HuH-7.5 (cell line): ENCODE data around the gene CTAGE1.
A peak's percentile ranks its signal among the peaks of the same experiment; 100 is the strongest.
"Not testable (repeated sequence)": the region's sequence is repeated elsewhere in the genome, so short reads cannot be mapped to it uniquely, and the experiment has no call there.

Experiments used
- DNase-seq: peaks from one replicate; pipeline ENCODE4 v3.0.0; 2011; ENCODE audit warnings: low spot score

CTAGE1 gene

GRCh38 chr18:22417496-22418188 is at the start of gene CTAGE1:
CTAGE1 (minus strand) TSS chr18:22417915; CDS start chr18:22417811, 104 bp downstream.
- no peak for DNase-seq

GRCh38 chr18:22466608-22467395 is 49.1 kb upstream of the CTAGE1 start:
- DNase-seq = no peak

- peak; percentile 42 for DNase-seq
Observed at GRCh38 chr18:22465859-22466457, 48.2 kb upstream of the CTAGE1 start.

DNA sequence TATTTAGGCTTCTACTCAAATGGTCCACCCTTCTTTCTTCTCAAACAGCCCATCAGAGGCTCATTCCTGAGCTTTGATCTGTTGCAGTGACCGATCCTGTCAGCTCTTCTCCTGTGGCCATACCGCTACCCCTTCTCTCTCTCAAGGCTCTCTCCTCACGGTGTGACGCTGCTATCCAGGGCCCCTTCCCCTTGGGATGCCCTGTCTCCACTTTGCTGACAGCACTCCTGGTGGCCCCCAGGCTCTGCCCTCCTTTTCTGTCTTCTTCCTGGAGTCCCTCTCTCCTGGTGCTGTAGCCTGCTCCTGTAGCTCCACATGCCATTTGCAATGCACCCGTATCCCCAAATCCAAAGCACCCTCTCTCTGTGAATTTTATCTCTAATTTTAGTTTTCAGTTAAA is 45.4 kb upstream of the CTAGE1 start:
- DNase-seq = no peak

DNA sequence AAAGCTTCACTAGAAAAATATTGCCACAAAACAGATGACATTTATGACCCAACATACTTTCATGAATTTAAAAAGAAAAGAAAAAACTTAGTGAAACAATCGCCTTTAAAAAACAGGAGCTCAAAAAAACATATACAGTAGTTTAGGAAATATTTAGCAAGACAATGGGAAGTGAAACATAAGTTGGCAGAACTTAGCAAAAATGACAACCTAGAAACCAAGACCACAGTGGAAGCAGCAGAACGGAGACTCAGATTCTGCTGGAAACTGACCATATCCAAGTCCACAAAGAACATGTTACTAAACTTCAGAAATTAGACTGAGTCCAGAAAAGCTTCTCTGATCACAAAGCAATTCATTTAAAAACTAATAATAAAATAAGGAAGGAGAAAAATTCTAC is 41.8 kb upstream of the CTAGE1 start:
- no peak for DNase-seq

DNA sequence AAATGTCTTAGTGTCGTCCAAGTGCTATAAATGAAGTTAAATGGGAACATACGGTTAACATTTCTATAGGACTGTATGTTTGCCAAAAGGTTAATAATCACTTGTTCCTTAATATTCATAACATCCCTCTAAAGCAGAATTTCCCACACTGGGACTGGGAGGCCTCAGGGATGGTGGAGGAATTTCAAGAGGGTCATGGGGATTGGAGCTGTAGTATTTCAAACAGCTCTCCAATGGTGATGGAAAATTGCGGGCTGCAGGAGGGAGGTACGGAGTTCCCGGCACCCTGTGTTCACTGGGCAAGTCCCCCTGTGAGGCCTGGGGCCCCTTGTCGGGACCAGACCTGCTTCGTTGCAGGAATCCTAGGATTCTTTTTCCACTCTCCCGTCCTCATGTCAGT is 39.8 kb upstream of the CTAGE1 start:
- no peak for DNase-seq

GRCh38 chr18:22456547-22456946 is 38.8 kb upstream of the CTAGE1 start:
- no peak for DNase-seq

DNA sequence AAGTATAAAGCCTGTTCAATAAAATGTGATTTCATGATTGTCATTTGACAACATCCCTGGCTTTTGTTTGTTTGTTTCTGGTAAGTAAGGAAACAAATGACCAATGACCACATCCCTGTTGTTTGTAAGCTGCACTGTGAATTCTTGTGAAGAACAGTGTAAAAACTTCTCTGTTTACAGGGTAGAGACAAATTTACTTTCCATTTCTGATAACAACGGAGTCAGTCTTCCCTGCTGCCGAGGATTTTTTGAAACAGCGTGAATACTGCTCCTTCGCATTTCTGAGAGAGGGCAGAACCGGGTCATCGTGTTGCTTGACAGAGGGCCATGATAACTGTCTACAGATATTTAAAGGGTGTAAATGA is 38.4 kb upstream of the CTAGE1 start:
- no peak for DNase-seq

DNA sequence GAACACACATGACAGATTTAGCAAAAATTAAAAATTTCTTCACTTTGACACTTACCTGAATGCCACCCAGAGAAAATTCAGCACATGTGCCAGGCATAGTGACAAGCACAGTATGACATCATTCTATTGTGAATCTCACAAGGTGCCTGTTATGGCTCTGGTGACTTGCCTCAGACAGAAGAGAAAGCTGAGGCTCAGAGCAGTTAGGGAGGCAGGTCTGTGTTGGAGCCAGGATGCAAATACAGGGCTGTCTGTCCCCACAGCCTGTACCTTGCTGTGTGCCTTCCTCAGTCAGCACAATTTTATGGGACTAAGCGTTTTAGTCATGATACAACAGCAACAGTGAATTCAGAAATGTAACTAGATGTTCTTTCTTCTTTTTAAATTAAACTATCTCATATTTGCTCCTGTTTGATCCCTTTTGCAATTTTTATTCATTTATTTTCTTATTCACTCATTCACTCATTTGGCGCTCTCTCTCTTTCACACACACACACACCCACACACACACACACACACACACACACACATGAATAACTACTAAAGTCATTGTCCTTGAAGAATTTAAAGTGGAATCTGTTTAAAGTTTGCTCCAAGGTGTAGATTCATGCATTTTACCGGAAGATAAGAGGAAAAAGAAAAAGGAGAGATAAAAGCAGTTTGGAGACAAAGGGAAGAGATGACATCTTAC is 37.9 kb upstream of the CTAGE1 start:
- no peak for DNase-seq

DNA sequence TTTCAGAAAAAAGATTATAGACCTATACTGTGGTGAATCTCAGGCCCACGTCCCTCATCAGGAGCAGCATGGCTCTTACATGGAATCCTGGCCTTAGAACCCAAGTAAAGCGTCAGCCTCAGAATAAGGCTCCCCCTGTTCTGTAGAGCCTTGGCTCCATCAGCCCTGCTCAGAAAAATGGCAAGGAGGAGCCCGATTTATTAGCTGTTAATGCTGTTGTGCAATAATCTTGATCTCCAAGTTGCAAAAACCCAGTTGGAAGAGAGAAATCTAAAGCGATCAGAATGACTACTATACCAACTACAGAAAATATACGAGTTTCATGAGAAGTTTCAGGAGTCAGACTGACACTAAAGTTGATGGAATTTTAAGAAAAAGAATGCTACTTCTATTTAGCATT is 35.6 kb upstream of the CTAGE1 start:
- DNase-seq = no peak

DNA sequence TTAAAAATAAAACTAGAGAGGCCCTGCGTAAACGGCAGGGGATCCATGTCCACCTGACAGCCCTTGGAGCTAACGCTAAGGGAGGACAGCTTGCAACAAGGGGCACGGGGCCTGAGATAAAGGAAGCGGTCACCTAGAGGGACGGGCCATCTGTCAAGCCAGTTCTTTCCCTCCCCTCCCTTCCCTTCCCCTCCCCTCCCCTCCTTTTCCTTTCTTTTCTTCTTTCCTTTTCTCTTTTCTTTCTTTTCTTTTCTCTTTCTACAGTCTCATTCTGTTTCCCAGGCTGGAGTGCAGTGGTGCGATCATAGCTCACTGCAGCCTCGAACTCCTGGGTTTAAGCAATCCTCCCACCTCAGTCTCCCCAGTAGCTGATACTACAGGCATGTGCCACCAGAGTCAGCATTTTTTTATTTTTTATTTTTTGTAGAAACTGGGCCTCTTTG is 34.5 kb upstream of the CTAGE1 start:
- DNase-seq = no peak

DNA sequence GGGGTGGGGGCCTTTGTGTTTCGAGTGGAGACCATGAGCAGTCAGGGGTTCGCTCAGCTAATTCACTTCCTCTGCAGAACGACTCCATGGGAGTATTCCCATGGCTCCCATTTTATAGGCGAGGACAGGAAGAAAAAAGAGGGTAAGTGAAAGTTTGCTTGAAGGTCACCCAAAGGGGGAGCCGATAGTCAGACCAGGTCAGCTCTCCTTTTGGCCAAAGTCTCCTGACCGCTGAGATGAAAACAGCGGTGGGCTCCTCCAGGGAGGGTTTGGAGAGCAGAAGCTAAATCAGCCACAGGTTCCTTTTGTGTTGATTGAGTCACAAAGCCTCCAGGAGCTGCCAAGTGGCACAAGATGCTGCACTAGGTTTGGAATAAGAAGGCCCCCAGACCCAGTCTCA is 34.1 kb upstream of the CTAGE1 start:
- no peak for DNase-seq

GRCh38 chr18:22450766-22451165 is 33.1 kb upstream of the CTAGE1 start:
- not testable (repeated sequence) for DNase-seq

DNA sequence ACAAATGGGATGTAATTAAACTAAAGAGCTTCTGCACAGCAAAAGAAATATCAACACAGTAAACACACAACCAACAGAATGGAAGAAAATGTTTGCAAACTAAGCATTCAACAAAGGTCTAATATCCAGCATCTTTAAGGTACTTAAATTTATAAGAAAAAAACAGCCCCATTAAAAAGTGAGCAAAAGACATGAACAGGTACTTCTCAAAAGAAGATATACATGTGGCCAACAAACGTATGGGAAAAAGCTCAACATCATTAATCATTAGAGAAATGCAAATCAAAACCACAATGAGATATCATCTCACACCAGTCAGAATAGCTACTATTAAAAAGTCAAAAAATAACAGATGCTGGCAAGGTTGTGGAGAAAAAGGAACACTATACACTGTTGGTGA is 32.6 kb upstream of the CTAGE1 start:
- not testable (repeated sequence) for DNase-seq

GRCh38 chr18:22449753-22450152 is 32.0 kb upstream of the CTAGE1 start:
- DNase-seq = not testable (repeated sequence)

- DNase-seq = no peak
Observed at GRCh38 chr18:22448238-22448637, 30.5 kb upstream of the CTAGE1 start.

DNA sequence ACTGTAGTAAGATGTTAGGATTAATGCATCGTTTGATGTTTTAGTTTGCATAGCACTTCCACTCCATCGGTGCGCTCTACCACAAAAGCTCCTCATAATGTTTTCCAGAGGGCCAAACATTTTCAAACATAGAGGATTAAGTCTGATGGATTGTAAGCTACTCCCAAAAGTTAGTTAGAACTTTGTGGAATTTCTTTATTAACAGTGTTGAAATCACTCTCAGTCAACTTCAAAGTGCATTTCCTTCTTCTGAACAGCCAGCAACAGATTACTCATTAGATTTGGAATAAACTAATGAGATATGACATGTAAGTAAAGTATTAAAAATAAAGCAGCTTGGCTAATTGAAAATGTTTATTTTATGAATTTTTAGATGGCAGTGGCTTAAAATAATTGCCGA is 30.1 kb upstream of the CTAGE1 start:
- no peak for DNase-seq

DNA sequence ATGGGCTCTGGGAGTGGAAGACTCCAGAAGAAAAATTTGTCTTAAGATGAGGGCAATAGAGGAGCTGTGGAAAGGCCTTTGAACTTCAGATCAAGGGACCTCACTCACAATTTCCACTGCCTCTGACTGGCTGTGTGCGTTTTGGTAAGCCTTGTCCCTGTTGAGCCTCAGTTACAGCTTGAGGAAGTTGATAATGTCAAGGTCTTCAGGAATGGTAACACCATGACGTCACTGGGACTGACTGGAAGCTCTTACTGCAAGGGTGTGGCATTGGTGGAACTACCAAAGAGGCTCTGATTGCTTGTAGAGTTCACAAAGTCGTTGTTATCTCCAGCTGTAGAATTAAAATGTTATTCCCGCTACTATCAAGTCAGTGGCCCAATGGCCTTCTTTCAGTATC is 29.2 kb upstream of the CTAGE1 start:
- DNase-seq = no peak

DNA sequence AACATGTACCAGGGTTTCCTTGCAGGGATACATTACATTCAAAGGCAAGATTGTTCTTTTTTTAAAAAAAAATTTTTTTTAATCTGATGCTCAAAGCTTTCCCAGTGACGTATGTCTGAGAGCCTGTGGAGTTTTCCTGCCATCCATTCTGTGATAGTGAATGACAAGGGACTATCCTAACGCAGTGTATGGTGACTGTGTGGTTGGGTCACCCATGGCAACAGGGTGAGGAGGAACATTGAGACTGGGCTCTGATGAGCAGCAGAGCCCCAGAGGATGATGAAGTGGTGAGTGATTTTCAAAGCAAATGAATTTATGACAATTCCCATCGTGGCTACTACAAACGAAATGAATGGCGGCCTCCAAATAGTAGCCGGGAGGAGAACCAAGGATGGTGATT is 28.6 kb upstream of the CTAGE1 start:
- DNase-seq = no peak

DNA sequence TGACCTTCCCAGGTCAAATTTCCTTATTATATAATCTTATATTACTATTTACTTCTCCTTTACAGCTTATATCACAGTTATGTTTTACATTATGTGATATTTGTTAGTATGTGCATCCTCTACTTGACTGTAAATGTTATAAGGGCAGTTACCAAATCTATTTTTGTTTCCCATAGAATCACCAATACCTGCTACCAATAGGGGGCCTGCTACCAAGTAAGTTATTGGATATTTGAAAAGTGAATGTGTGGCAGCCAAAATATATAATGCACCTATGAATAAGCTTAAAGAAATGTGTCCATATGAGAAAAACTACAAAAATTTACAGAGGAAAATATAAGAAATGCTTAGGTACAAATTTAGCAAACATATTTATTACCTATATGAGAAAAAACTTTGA is 23.9 kb upstream of the CTAGE1 start:
- DNase-seq = no peak

DNA sequence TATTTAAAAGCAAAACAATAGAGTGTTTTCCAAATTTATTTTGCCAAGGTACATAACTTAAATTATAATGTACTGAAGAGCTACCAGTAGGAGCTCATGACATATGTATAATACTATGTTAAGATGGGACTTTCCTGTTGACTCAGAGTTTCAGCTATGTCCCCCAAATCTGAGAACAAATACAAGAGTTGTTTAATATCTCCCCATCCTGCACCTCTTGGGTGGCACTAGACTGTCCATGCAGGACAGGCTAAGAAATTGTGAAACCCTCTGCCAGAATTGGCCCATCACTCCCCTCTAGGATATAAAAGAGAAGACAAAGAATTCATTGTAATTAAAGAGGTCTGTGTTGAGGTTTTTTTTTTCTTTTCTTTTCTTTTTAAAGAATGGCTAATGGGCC is 21.7 kb upstream of the CTAGE1 start:
- no peak for DNase-seq

GRCh38 chr18:22436136-22436535 is 18.4 kb upstream of the CTAGE1 start:
- no peak for DNase-seq
